NCI-H2227 treated with DMSO at 0.1 percent for 48 hours (cell line): ENCODE data around the gene TWF2.

Source experiments
- DNase-seq: peaks from one replicate; lab custom pipeline; 2025; lab: John Stamatoyannopoulos, UW

The TWF2 gene

GRCh38 chr3:52257911-52258310 lies 19.0 kb upstream of the TWF2 start:
- no peak for DNase-seq

- no peak for DNase-seq
These were observed 17.7 kb upstream of the TWF2 start for GRCh38 chr3:52256622-52257021.

DNA sequence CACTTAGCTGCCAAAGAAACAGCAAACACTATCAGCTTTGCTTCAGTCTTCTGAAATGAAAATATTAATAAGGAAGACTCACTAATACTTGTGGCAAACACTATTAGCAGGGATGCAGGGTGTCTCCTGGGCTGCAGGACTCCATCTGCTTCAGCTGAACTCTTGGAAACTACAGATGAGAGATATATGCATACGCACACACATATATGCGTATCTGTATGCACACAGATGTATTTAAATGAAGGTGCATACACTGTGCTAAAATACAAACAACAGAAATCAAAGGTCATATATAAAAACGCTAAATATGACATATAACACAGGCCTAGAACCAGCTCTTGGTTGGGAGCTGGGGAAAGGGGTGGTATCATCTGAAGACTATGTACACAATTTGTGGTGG lies 17.2 kb upstream of the TWF2 start:
- DNase-seq: no peak

DNA sequence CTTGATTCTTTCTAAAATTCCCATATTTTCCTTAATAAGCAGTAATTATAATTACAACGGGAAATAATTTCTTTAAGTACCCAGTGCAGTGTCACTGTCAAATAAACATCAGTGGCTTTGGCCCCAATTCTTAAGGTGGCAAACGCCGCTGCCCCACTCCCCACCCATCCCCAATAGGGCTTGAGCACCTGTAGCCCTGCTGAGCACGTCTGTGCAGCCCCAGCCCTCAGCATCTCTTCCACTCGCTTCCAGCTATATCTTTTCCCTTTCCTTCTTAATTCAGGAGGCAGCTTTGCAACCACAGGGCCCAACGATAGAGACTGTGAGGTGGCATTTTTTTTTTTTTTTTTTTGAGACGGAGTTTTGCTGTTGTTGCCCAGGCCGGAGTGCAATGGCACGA lies 15.7 kb upstream of the TWF2 start:
- no peak for DNase-seq

DNA sequence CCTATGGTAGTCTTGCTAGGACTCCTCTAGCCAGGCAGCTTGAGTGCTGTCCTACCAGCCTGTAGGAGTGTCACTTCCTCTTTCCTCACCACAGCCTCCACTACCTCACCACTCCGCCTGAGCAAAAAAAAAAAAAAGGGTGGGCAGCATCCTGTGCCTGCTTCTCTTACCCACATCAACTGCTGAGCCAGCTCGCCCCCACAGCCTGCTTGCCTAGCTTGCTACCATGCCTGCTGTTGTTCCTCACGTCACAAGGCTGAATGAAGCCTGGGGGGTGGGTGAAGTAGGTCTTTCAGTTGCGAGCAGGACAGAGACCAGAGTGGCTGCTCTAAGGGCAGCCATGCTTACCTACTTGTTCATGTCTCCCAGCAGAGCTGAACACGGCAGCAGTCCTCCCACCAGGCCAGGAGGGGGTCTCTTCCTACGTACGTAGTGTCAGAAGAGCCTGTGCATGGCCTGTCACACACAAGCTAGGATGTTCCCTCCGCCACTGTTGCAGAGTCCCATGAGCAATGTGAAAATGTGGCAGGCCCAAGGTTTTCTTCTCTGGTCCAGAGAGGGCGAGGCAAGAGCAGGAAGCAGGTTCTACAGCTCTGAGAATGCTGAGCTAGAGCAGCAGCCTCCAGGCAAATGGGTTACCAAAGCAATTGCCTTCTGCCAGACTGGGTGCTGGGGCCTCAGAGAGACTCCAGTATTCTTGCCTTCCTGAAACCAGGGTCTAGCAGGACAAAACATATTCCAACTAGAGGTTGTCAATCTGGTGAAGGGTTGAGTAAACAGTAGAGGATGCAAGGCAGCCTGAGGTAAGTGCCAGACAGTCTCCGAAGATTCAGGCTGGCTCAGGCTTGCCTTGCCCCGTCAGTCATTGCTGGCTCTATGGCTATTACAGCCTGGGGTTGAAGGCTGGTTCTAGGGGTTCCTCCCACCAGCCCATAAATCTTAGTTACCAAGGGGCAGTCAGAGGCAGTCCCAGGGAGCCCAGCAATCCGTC lies 14.7 kb upstream of the TWF2 start:
- DNase-seq: no peak

GRCh38 chr3:52250122-52250521 lies 11.2 kb upstream of the TWF2 start:
- DNase-seq: no peak

DNA sequence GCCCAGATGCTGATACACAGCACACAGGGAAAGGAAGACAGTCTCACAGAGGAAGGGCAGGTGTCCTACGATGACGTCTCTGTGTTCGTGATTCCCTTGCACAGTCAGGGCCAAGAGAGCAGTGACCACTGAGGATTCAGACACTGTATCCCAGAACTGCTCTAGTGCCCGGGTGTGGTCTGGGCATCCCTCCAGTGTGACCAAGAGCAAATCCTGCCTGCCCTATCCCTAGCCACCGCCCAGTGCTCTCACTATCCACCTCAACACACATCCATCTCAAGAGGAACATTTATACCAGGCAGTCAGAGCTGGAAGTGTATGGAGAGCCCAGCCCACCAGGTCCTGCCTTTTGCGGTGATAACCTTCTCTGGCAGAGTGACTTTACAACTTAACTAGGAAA lies 10.7 kb upstream of the TWF2 start:
- DNase-seq: no peak

DNA sequence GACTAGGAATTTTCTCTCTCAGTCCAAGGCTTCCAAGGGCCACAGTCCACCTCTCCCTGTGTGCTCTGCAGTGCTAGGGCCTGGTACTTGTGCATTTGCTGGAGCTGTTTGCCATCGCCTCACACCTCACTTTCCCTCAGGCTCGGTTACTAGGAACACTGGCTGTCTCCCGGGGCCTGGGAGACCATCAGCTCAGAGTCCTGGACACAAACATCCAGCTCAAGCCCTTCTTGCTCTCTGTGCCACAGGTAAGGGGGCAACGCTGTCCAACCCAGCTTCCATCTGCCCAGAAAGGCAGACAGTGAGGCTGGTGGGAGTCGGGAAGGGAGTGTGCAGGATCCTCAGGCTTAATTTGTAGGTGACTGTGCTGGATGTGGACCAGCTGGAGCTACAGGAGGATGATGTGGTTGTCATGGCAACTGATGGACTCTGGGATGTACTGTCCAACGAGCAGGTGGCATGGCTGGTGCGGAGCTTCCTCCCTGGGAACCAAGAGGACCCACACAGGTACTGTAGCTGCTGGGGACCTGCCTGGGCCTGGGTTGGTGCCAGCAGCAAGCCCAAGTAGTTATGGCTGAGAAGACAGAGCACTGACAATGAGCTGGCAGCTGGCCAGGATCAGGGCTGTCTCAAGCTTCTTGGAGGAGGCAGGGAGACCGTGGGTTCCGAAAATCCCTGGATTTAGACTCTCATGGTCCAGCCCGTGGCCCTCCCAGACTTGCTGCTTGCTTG lies 10.0 kb upstream of the TWF2 start:
- DNase-seq: no peak

DNA sequence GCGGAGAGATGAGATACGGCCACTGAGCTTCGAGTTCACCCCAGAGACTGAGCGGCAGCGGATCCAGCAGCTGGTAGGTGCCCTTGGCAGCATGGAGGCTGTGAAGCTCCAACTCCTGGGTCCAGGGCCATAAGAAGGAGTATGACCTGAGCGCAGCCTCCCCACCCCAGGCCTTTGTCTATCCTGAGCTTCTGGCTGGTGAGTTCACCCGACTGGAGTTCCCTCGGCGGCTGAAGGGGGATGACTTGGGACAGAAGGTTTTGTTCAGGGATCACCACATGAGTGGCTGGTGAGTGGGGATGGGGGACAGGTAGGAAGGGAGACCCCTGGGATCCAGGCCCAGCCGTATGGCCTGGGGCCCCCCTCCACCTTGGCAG lies 9.2 kb upstream of the TWF2 start:
- no peak for DNase-seq

- DNase-seq: no peak
These were observed 8.6 kb upstream of the TWF2 start for GRCh38 chr3:52247409-52248164.

DNA sequence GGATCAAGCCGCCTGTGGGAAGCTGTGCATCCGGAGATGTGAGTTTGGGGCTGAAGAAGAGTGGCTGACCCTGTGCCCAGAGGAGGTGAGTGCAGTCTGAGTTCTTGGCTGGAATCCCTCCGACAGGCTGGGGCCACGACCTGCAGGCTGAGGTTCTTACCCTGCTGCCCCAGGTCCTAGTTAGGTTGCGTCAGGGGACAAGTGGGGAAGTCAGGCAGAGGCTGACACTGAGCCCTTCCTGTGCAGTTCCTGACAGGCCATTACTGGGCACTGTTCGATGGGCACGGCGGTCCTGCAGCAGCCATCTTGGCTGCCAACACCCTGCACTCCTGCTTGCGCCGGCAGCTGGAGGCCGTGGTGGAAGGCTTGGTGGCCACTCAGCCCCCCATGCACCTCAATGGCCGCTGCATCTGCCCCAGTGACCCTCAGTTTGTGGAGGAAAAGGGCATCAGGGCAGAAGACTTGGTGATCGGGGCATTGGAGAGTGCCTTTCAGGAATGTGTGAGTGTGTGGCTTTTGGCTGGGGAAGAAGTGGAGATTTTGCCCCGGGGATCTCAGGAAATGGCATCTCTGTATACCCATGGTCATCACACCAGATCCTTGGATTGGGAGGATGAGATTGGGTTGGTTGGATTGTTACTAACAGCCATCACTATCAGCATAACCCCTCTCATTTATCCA lies 7.9 kb upstream of the TWF2 start:
- no peak for DNase-seq

- no peak for DNase-seq
These were observed 7.3 kb upstream of the TWF2 start for GRCh38 chr3:52246264-52246620.

DNA sequence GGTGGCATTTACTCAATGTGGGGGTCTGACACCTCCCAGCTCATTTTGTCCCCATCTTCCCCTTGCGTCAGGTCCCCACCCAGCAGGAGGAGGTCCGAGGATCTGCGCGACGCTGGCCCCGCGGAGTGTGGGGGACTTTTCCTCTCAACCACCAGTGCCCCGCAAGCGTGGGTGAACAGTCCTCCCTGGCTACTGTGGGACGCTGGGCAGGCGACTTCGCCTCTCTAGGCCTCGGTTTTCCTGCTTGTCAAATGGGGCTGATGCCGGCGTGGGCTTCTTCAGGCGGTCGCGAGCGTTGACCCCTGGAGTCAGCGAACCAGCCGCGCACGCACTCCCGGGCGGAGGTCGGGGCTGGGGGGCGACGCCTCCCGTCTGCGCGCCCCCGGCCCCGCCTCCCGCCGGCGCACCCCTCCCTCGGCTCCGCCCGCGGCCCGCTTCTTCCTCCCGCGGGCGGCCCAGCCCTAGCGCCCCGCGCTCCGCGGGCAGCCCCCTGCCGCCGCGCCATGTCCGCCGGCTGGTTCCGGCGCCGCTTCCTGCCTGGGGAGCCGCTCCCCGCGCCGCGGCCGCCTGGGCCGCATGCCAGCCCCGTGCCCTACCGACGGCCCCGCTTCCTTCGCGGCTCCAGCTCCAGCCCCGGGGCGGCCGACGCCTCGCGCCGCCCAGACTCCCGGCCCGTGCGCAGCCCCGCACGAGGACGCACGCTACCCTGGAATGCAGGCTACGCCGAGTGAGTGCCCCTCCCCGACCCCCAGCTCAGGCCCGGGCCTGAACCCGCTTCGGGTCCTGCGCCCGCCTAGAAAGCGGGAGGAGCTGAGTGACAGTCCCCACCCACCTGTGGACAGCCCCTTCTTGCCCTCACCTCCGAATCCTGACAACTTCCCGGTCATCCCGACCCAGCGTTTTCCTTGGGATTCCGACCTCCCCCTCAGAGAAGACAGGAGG lies 6.6 kb upstream of the TWF2 start, which contains the start of gene PPM1M:
Gene PPM1M, plus strand, starts transcription at position 438 of the 942 bp plus-strand sequence. Its CDS starts 66 bp downstream, at position 504.
- DNase-seq: no peak

GRCh38 chr3:52243791-52244628 lies 5.1 kb upstream of the TWF2 start:
- DNase-seq: no peak

DNA sequence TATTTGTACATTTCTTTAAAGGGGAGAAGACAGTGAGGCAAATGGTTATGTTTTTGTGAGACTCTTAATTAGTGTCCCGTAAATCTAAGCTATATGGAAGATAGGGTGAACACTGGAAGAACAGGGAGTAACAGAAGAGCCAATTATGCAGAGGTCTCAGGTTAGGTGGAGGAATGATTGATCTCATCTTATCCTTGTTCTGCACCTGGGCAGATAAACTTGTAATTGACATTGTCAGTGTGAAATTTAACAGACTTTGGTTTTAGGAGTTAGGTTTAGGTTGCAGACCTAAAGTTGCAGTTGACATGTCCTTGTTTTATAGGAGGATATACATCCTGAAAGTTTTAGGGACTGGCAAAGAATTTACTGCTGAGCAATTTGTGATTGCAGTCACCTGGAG lies 3.1 kb upstream of the TWF2 start:
- DNase-seq: no peak

DNA sequence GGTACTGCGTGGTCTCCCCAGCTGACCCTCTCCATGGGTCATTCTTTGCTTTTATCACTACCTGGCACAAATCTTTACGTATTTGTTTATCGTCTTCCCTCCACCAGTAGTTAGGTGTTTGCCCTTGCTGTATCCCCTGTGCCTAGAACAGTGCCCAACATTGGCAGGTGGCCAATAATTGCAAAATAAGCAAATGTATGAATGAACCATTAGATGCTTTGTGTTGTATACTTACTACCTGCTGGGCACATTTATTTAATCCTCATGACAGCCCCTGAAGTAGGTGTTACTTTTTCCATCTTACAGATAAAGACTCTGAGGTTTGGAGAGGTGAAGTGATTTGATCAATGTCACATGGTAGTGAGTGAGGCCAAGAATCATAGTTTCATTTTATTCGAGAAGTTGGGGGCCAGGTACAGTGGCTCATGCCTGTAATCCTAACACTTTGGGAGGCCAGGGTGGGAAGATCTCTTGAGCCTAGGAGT lies 2.0 kb upstream of the TWF2 start:
- DNase-seq: no peak

- no peak for DNase-seq
These were observed 1.3 kb upstream of the TWF2 start for GRCh38 chr3:52240059-52240885.

GRCh38 chr3:52238193-52238760 lies 681 bp downstream of the TWF2 start:
- DNase-seq: no peak
